Lower leg skin (tissue), 4 donors: ENCODE data around the gene RASA3. TPM values are rescaled to one million over a fixed set of nuclear protein-coding genes. Genes with fewer than 3 reads are reported as not detected.

Experiments
- DNase-seq, 2 donors: peaks; one replicate each; pipeline ENCODE4 v3.0.0-alpha.2; 2019; ENCODE audit warnings: low spot score in 2 of 2
- H3K4me3 ChIP-seq: fragments of 200-600 bp; sonication (generic); 2 replicates; pipeline ENCODE4 v1.5.1; 2017; ENCODE audit warnings: mild to moderate bottlenecking, low read depth; ENCODE audit not compliant: poor library complexity, severe bottlenecking
- CTCF ChIP-seq, 3 donors: fragments of 450-650 bp; IDR thresholded peaks; one replicate each; pipeline ENCODE4 v1.5.1; 2016; ENCODE audit warnings: antibody characterized with exemption in 3 of 3, mild to moderate bottlenecking in 3 of 3, moderate library complexity in 2 of 3
- POLR2A ChIP-seq, 2 donors: fragments of 450-650 bp; IDR thresholded peaks; one replicate each; pipeline ENCODE4 v1.6.1; 2016 to 2017; ENCODE audit warnings: antibody characterized with exemption in 2 of 2, mild to moderate bottlenecking in 1 of 2, moderate library complexity in 1 of 2
- WGBS, 2 donors: methylation state at CpG; one replicate each; pipeline ENCODE4 v1.1.5; 2018; 5-methylcytosine and 5-hydroxymethylcytosine counted together
- intact Hi-C: fragments of 100-400 bp; cut with DNase I; formaldehyde crosslinking; loops from one replicate; pipeline ENCODE4 v1.15.0; 2023; ENCODE audit warnings: low total_unique reads
- total RNA-seq, 4 donors: library from RNA; depleted of rRNA; stranded (reverse); fragments of >200 nt; gene quantifications; one replicate each; pipeline ENCODE4 v1.1.0, GENCODE V29; 2016

RASA3 gene
- total RNA-seq, 4 donors from 2014 or later, result 12.9 to 30.5 (median 24.2) TPM

DNA sequence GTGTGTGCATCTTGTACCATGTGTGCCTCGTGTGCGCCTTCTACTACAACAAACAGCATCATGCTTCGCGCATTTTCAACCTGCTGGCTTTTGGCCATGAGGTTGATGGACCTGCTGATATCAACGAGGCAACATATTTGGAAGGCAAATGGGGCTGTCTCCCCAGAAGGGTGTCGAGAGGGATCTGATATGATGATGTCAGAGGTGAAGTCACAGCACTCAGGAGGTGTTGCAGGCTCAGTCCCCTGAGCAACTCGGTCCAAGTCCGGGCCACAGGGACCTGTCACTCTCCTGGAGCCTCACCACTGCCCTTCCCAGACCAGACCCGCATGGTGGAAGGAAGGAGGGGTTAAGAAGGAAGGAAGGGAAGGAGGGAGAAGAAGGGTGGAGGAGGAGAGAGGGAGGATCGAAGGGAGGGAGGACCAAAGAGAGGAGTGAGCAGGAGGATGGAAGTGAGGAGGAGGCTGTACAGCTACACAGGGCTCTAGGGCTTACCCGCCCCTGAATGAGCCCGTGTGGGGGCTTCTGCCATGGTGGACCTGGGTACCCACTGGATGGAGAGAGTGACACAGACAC lies 151.8 kb downstream of the RASA3 start:
- 78 to 81% methylated on average over 12 of the region's 12 CpGs for WGBS, 2 donors
- no peak overlapping the region for H3K4me3 ChIP-seq
- intact Hi-C loops, result no loop called here
- TF ChIP-seq POLR2A (IDR thresholded peaks at IDR 0.05), result no peak
- no peak for TF ChIP-seq CTCF (IDR thresholded peaks at IDR 0.05)
- no peak for DNase-seq

DNA sequence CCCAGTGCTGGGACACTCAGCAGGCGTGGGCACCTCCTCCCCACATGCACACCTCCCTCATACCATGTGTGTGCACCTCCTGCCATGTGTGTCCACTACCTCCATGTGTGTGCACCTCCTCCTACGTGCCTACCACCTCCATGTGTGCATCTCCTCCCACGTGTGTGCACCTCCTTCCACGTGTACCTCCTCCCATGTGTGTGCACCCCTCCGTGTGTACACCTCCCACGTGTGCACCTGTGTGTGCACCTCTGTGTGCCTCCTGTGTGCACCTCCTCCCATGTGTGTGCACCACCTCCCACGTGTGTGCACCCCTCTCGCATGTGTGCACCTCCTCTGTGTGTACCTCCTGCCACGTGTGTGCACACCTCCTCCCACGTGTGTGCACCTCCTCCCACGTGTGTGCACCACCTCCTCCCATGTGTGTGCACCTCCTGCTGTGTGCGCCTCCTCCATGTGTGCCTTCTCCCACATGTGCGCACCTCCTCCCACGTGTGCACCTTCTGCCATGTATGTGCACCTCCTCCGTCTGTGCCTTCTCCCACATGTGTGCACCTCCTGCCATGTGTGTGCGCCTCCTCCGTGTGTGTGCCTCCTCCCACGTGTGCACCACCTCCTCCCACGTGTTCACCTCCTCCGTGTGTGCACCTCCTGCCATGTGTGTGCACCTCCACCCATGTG lies 152.5 kb downstream of the RASA3 start:
- WGBS, 2 donors, result 90 to 91% methylated on average over 20 of the region's 20 CpGs
- no peak for DNase-seq

DNA sequence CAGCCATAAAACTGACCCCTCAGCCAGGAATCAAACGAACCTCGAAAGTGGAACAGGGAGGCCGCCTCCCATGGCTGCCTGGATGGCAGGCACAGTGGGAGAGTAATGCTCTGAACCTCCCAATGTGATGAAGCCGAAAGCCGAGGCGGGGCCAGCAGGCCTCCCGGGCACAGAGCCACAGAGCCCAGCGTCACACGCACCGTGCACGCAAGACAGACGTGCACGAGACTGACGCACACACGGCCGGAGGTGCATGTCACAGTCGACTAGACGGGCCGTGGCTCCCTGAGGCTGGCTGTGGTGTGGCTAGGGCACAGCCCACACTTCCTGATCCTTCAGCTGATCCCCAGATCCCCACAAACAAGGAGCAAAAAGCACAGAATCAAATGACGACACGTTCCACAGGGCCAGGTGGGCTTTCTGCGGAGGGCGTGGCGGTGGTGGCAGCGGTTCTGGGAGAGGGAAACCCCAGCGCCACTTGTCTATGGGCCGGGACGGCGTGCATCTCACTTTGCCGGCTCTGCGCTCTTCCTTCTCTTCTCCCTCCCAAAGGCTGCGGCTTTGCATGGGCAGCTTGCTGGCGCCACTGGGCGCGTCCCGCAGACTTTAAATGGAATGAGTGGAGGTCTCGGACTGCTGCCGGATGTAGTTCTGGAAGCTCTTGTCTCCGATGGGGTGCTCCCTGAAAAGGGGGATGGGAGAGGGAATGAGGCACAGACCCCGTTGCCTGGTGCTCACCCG lies 153.5 kb downstream of the RASA3 start:
- H3K4me3 ChIP-seq, result no peak overlapping the region
- intact Hi-C loops, result no loop called here
- 68 to 76% methylated on average over 41 of the region's 41 CpGs for WGBS, 2 donors
- DNase-seq, result no peak
- TF ChIP-seq POLR2A (IDR thresholded peaks at IDR 0.05), result no peak
- no peak for TF ChIP-seq CTCF (IDR thresholded peaks at IDR 0.05)

More for the DNA sequence above, 152.5 kb downstream of the RASA3 start:
- no peak overlapping the region for H3K4me3 ChIP-seq
- intact Hi-C loops, result no loop called here
- TF ChIP-seq CTCF (IDR thresholded peaks at IDR 0.05) (no peak), POLR2A (IDR thresholded peaks at IDR 0.05) (no peak)

DNA sequence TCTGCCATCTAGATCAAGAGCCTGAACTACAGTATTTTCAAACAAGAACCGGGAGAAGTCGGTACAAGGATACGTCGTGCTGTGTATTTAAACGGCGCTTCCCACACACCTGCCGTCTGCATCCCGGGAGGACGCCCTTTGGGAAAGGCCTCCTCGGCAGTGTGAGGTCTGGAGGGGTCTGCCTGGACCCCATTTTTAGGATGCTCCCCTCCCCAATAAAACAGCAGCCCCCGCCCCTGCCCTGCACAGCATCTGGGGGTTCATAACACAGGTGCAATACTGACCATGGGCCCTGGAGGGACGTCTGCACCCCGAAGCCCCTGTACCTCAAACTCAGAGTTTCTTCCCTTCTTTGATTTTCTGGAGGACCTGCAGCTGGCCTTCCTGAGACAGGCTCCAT lies 154.4 kb downstream of the RASA3 start:
- WGBS, 2 donors, result 89 to 90% methylated on average over 13 of the region's 13 CpGs
- no peak overlapping the region for H3K4me3 ChIP-seq
- no peak for TF ChIP-seq POLR2A (IDR thresholded peaks at IDR 0.05)
- no peak for TF ChIP-seq CTCF (IDR thresholded peaks at IDR 0.05)
- intact Hi-C loops, result no loop called here
- DNase-seq, result no peak

- TF ChIP-seq POLR2A (IDR thresholded peaks at IDR 0.05), result no peak
- no peak for TF ChIP-seq CTCF (IDR thresholded peaks at IDR 0.05)
- no peak for DNase-seq
- no peak overlapping the region for H3K4me3 ChIP-seq
- WGBS, 2 donors, result 77 to 83% methylated on average over 16 to 21 of the region's 21 CpGs
- intact Hi-C loops, result no loop called here
Measured at GRCh38 chr13:113976711-113977684, 155.4 kb downstream of the RASA3 start.
